AG09309 (cell line): ENCODE measurements around the gene CACNG8.

Experiments
- DNase-seq: peaks from one replicate; pipeline ENCODE4 v3.0.0-alpha.2; 2010; ENCODE audit warnings: low read depth
- H3K4me3 ChIP-seq: 2 replicates; pipeline ENCODE4 v1.5.1; 2011; ENCODE audit warnings: mild to moderate bottlenecking, low read depth, low read length, moderate library complexity; ENCODE audit not compliant: control insufficient read depth
- CTCF ChIP-seq: IDR thresholded peaks from 2 replicates; pipeline ENCODE4 v1.5.1; 2011; ENCODE audit warnings: mild to moderate bottlenecking, low read depth, low read length, inconsistent platforms; ENCODE audit not compliant: insufficient read depth, control insufficient read depth; ENCODE audit errors: missing control alignments

The CACNG8 gene

DNA sequence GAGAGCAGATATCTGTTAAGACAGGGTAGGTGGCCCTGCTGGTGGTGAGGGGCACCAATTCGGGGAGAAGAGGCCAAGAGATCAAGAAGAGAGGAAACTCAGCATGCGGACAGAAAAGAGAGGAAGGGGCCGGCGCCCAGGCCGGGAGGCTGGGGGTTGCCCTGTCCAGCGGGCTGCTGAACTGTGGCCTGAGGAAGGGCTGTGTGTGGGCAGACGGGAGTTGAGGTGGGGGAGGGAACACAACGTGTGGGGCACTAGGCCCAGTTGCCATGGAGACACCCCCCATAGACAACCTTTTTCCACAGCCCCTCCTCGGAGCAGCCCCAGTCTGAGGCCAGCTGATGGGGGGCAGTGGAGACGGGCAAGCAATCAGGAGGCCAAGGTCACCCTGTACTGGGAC, 2.5 kb upstream of the CACNG8 start:
- no peak for TF ChIP-seq CTCF
- no peak for DNase-seq
- H3K4me3 ChIP-seq, result no peak overlapping the region

GRCh38 chr19:53960886-53961285, 1.9 kb upstream of the CACNG8 start:
- TF ChIP-seq CTCF, result no peak
- H3K4me3 ChIP-seq, result no peak overlapping the region
- no peak for DNase-seq

DNA sequence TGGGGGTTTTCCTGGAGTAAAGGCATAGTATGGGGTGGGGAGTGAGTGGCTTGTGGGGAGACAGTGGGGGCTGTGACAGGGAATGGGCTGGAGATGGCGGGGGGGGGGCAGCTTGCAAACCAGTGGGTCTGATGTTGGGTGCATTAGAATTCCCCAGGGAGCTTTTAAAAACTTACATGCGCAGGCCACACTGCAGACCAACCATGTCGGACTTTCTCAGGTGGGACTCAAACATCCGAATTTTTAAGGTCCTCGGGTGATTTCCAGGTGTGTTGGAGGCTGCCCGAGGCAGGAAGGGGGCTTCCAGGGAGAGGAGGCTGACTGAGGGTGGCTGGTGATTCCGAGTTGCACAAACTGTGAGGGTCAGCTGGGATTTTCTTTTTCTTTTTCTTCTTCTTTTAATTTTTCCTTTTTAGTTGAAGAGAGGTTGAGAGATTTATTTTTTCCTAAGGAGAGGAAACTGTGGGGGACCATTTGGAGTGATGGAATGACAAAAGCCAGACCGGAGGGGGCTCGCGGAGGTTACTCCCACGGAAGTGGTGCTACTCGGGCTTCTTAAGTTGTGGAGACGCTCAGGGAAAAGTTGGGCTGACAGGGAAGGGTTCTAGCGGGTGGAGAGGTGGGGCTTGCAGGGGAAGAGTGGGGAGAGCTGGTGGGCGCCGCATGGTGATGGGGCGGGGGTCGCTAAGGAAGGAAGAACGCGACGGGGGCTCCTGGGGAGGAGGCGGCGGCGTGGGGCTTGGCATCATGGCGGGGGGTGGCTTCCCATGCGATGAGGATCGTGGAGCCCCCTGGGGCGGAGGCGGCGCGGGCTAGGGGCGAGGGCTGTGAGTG, 997 bp upstream of the CACNG8 start:
- DNase-seq, result no peak
- TF ChIP-seq CTCF, result no peak
- no peak overlapping the region for H3K4me3 ChIP-seq

DNA sequence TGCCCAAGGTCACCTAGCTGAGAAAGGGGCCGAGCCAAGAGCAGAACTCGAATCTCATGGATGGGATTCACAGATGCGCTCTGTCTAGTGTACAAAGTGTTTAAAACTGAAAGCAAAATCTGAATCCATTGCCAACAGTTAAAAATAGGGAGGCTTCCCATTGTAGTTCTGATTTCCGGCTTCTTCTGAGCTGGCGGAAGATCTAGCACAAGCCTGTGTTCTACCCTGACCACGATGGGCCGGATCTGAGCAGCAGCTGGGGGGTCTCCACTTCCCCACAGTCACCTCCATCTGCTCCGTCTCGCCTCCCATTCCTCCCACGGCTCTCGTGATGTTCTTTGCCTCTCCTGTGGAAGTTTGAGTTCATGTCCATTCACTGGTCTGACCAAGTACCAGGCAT, 2.4 kb downstream of the CACNG8 start:
- no peak for DNase-seq
- H3K4me3 ChIP-seq, result no peak overlapping the region
- no peak for TF ChIP-seq CTCF

DNA sequence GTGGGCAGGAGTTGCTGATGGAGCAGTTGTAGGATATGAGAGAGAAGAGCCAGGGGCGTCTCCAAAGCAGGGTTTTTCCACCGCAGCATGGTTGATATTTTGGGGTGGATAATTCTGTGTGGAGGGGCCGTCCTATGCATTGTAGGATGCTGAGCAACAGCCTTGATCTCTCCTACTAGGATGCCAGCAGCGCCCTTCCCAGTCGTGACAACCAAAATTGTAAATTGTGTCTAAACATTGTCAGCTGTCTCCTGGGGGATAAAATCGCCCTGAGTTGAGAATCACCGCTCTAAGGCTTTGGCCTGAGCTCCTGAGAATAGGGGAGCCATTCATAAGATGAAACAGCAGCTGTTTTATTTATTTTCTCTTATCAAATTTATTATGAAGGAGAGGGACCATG, 4.2 kb downstream of the CACNG8 start:
- TF ChIP-seq CTCF, result no peak
- H3K4me3 ChIP-seq, result no peak overlapping the region
- DNase-seq, result no peak

GRCh38 chr19:53969366-53969765, 6.6 kb downstream of the CACNG8 start:
- no peak for DNase-seq
- TF ChIP-seq CTCF, result no peak
- H3K4me3 ChIP-seq, result no peak overlapping the region
